ENCODE results near the gene FABP2. TPM values are rescaled to one million over a fixed set of nuclear protein-coding genes. Genes with fewer than 3 reads are reported as not detected.
"Not testable (repeated sequence)": the region's sequence is repeated elsewhere in the genome, so short reads cannot be mapped to it uniquely, and the experiment has no call there.

FABP2 gene
- total RNA-seq, 2 experiments from 2014 or later, result 0.11 to 0.19 TPM

DNA sequence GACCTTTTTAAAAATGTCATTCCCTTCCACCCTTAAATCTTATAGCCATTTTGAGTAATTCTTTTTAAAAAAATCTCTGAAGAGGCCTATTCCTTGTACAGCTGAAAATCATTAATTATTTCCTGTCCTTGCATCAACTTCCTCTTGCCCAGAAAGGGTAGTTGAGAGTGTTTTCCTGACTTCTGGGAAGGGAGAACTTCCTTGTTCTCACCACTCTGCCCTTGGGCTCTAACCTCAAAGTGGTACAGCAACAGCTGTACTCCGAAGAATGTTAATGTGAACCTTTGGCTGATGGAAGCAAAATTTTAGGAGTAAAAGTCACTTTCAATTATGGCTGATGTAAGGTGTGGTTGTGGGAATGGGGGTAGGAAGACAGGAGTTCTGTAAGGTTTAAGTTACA lies 15.1 kb upstream of the FABP2 start:
- DNase-seq (no peak), ATAC-seq (ENCODE audit: low read depth) (no peak)
- POLR2A ChIA-PET, result no interaction called here
- Mint-ChIP-seq H3K4me1 (peaks cover 9% of the 10 kb centered on the region), H3K9me3 (peaks cover 2% of the 10 kb centered on the region), H3K27ac (peak overlapping the region; percentile 79), H3K4me3 (peak overlapping the region; percentile 30), H3K36me3 (peaks cover 3% of the 10 kb centered on the region), H3K27me3 (no peaks in the 10 kb centered on the region)

DNA sequence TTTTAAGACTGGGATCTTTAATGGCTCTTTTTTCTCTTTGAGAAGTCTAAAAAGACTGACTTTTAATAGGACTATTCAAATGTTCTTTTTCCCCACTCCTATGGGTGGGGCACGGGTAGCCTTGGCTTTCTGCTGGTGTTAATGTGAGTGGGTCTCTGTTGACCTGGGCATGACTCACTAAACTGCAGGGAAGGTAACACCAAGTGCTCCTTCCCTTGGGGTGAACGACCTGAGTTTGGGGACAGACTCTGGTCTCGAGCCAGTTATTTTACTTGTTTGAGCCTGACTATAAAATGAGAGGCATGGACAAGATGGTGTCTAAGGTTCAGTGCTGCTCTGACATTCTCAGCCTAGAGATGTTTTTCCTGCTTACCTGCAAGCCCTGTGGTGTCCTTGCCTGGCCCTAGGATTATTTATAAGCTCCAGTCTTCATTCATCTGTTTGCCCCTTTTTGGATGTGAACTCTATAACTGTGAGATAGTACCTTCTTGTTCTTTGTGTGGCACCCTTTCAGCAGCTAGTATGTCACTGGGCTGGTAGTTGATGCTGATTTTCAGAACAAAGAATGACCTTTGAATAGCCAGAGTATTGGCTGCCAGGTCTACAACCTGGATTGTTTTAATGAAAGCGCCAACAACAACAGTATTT lies 14.5 kb upstream of the FABP2 start:
- H3K4me1 Mint-ChIP-seq; H3K4me3 Mint-ChIP-seq; H3K9me3 Mint-ChIP-seq; H3K27ac Mint-ChIP-seq; H3K36me3 Mint-ChIP-seq; DNase-seq; H3K27me3 Mint-ChIP-seq; ATAC-seq (ENCODE audit: low read depth); POLR2A ChIA-PET: not testable (repeated sequence)

DNA sequence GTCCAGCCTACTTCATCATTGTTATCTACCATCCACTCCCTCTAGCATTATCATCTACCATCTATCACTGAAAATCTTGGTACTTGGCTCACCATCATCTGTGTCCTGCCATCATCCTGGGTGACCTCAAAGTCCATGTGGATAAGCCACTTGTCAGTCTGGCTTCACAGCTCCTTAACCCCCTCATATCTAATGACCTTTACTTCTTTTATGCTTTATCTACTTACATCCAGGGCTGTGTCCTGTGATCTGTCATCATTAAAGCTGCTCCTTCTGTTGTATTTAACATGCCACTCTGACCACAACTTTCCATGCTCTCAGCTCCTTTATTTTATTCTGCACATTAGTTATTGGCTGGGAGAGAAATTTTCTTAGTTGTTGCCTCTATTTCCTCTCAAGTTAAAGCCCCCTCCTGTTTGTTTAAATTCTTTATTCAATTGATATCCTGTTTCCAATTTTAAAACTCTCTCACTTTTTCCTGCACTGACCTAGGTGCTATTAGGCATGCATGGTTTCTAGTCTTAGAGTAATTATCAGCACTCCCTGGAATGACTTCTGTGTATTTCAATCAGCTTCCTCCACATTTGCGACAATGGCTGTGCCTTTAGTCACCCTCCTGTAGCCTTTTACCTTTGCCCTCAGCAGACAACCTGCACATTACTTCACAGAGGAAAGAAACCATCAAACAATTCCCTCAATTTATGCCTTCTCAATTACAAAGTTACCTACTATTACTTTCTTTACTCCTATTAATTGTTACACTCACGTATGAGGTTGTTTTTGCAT lies 8.1 kb upstream of the FABP2 start:
- no peak for ATAC-seq (ENCODE audit: low read depth)
- no peaks in the 10 kb centered on the region for H3K9me3 Mint-ChIP-seq
- no peak overlapping the region for H3K27ac Mint-ChIP-seq
- no peak for DNase-seq
- H3K4me1 Mint-ChIP-seq, result no peaks in the 10 kb centered on the region
- POLR2A ChIA-PET, result no interaction called here
- peaks cover 3% of the 10 kb centered on the region for H3K36me3 Mint-ChIP-seq
- no peaks in the 10 kb centered on the region for H3K27me3 Mint-ChIP-seq
- no peak overlapping the region for H3K4me3 Mint-ChIP-seq

DNA sequence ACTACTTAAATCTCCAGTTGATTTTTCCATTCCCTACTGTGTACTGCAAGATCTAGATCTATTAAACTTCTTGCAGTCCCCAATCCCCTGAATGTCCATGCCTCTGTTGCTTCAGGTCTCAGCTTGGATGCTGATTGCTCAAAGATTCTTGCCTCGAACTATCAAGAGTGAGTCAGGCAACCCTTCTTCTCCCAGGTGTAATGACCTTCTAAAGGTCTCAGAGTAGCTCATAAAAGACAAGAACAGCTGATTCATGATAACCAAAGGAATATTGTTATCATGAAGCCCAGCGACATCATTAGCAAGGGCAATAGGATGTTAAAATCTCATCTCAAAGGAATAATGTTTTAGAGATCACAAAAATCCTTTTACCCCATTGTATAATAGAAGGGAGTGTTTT lies 6.8 kb upstream of the FABP2 start:
- ATAC-seq (ENCODE audit: low read depth) (no peak), DNase-seq (no peak)
- Mint-ChIP-seq H3K36me3 (peaks cover 3% of the 10 kb centered on the region), H3K4me3 (no peak overlapping the region), H3K27ac (no peak overlapping the region), H3K27me3 (no peaks in the 10 kb centered on the region), H3K4me1 (no peaks in the 10 kb centered on the region), H3K9me3 (no peaks in the 10 kb centered on the region)
- POLR2A ChIA-PET, result no interaction called here

DNA sequence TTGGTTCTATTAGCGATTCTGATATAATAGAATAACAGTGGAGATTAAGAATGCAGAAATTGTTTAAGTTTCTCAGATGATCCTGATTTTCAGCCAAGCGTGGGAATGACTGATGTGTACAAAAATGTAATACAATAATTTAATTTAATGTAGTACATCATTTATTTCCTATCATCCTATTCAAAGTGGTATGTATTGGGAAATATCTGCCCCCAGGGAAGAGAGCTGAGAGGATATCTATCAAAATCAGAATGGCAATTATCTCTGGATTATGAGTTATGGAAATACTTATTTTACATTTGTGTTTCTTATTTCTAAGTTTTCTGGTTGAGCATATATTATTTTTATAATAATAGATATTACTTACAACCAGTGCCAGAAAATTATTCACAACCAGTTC lies 3.9 kb downstream of the FABP2 start:
- peaks cover 17% of the 10 kb centered on the region for H3K27me3 Mint-ChIP-seq
- no peak for ATAC-seq (ENCODE audit: low read depth)
- H3K36me3 Mint-ChIP-seq, result no peaks in the 10 kb centered on the region
- H3K4me1 Mint-ChIP-seq, result no peaks in the 10 kb centered on the region
- POLR2A ChIA-PET, result no interaction called here
- no peak for DNase-seq
- no peak overlapping the region for H3K4me3 Mint-ChIP-seq
- no peak overlapping the region for H3K27ac Mint-ChIP-seq
- no peaks in the 10 kb centered on the region for H3K9me3 Mint-ChIP-seq

DNA sequence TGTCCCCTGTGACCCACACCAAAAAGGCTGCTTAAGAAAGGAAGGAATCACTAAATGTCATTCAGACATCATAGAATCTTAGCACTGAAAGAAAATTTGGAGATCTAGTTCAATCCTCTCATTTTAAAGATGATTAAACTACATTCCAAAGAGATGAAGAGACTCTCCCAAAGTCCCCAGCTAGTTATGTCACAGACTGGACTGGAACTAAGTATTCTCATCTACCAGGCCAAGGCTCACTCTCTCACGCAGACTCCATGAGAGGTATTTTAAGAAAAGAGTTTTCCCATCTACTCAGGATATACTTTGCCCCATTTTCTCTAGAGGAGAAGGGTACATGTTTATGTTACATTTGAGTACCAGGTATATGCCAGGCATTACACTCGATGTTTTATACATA lies 6.9 kb downstream of the FABP2 start:
- no peak for ATAC-seq (ENCODE audit: low read depth)
- H3K4me3 Mint-ChIP-seq, result no peak overlapping the region
- POLR2A ChIA-PET, result no interaction called here
- no peak overlapping the region for H3K27ac Mint-ChIP-seq
- no peaks in the 10 kb centered on the region for H3K4me1 Mint-ChIP-seq
- H3K36me3 Mint-ChIP-seq, result no peaks in the 10 kb centered on the region
- DNase-seq, result no peak
- no peaks in the 10 kb centered on the region for H3K9me3 Mint-ChIP-seq
- peaks cover 5% of the 10 kb centered on the region for H3K27me3 Mint-ChIP-seq

DNA sequence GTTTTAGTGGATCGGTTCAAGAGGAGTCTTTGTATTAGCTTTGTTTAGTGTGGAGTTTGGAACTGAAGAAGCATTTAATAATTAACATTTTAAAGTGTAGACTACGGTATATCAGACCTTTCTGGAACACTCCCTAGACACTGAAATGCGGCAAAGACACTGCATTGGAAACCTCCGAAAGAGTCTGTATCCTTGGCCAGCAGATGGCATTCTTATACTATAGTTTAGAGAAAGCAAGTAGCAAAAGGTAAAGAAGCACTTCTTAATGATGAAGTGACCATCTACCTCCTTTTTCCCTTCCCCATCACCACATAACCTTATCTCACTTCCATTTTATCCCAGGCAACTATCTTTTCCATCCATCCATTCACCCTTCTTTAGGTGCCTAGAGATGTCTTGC lies 7.6 kb downstream of the FABP2 start:
- DNase-seq (no peak), ATAC-seq (ENCODE audit: low read depth) (peak; percentile 67)
- Mint-ChIP-seq H3K9me3 (no peaks in the 10 kb centered on the region), H3K4me1 (no peaks in the 10 kb centered on the region), H3K4me3 (no peak overlapping the region), H3K27ac (no peak overlapping the region), H3K36me3 (no peaks in the 10 kb centered on the region), H3K27me3 (peaks cover 8% of the 10 kb centered on the region)
- POLR2A ChIA-PET, result no interaction called here

DNA sequence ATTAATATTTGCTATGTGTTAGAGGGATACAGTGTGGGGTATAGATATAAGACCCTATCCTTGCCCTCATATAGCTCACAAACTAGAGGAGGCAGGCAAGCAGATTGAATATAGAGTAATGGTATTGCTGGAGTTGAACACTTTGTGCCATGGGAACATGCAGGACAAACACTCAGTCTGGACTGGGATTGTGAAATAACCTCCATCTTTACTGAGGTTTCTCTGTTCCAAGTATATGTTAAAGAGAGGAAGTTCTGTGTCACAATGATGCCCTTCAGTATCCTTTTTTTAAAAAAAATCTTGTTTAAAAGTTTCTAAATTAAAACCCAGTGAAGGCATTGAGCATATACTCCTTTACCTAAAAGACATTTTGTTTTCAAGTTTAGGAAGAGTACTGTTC lies 8.7 kb downstream of the FABP2 start:
- peaks cover 8% of the 10 kb centered on the region for H3K27me3 Mint-ChIP-seq
- no peak for ATAC-seq (ENCODE audit: low read depth)
- H3K4me1 Mint-ChIP-seq, result no peaks in the 10 kb centered on the region
- DNase-seq, result no peak
- H3K27ac Mint-ChIP-seq, result no peak overlapping the region
- POLR2A ChIA-PET, result no interaction called here
- H3K9me3 Mint-ChIP-seq, result no peaks in the 10 kb centered on the region
- no peak overlapping the region for H3K4me3 Mint-ChIP-seq
- no peaks in the 10 kb centered on the region for H3K36me3 Mint-ChIP-seq

DNA sequence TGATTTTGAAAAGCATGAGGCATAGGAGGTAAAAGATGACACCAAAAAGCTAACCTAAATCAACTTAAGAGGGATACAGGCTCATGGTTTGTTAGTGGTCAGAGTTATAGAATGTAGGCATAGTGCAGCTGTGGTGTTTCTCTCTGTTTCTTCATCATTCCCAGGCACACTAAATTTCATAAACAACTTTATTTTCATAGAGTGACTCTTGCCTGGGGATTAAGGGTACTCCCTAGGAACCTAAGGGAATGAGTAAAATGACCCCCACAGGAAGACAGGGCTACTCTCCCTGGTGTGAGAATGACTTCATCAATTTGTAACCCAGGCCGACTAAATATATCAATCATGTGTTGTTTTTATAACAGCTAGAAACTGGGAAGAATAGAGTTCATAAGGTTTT lies 11.1 kb downstream of the FABP2 start:
- Mint-ChIP-seq H3K27ac (no peak overlapping the region), H3K4me3 (no peak overlapping the region), H3K36me3 (no peaks in the 10 kb centered on the region), H3K4me1 (peaks cover 3% of the 10 kb centered on the region), H3K27me3 (peaks cover 10% of the 10 kb centered on the region), H3K9me3 (no peaks in the 10 kb centered on the region)
- ATAC-seq (ENCODE audit: low read depth) (no peak), DNase-seq (no peak)
- POLR2A ChIA-PET, result interaction anchor here (0.9 kb wide), 1 partner anchor 11 kb away, joined by 3 read pairs; a partner anchor contains a TSS

DNA sequence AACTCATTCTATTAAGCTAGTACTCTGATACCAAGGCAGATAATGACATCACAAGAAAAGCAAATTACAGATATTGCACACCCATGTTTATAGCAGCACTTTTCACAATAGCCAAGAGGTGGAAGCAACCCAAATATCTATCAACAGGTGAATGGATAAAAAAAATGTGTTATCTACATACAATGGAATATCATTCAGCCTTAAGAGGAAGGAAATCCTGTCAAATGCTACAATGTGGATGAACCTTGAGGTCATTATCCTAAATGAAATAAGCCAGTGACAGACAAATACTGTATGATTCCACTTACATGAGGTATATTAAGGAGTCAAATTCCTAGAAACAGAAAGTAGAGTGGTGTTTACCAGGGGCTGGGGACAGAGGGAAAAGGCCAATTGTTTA lies 14.3 kb downstream of the FABP2 start:
- H3K36me3 Mint-ChIP-seq, result peaks cover 5% of the 10 kb centered on the region
- POLR2A ChIA-PET, result no interaction called here
- H3K4me1 Mint-ChIP-seq, result peaks cover 4% of the 10 kb centered on the region
- ATAC-seq (ENCODE audit: low read depth) (no peak), DNase-seq (no peak)
- no peak overlapping the region for H3K4me3 Mint-ChIP-seq
- no peaks in the 10 kb centered on the region for H3K9me3 Mint-ChIP-seq
- H3K27me3 Mint-ChIP-seq, result peaks cover 8% of the 10 kb centered on the region
- no peak overlapping the region for H3K27ac Mint-ChIP-seq

DNA sequence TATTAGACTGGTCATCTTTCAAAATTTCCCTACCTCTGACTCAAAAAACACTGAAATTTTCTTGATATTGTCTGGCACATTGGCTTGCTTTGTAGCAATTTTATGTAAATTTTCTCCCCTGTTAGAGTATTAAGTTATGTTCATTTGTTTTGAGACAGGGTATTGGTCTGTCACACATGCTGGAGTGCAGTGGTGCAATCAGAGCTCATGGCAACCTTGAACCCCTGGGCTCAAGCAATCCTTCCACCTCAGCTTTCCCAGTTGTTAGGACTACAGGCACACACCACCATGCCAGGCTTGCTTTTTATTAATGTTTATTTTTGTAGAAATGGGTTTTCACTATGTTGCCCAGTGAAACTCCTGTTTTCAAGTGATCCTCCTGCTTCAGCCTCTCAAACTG lies 17.5 kb downstream of the FABP2 start:
- POLR2A ChIA-PET, result no interaction called here
- ATAC-seq (ENCODE audit: low read depth), result no peak

DNA sequence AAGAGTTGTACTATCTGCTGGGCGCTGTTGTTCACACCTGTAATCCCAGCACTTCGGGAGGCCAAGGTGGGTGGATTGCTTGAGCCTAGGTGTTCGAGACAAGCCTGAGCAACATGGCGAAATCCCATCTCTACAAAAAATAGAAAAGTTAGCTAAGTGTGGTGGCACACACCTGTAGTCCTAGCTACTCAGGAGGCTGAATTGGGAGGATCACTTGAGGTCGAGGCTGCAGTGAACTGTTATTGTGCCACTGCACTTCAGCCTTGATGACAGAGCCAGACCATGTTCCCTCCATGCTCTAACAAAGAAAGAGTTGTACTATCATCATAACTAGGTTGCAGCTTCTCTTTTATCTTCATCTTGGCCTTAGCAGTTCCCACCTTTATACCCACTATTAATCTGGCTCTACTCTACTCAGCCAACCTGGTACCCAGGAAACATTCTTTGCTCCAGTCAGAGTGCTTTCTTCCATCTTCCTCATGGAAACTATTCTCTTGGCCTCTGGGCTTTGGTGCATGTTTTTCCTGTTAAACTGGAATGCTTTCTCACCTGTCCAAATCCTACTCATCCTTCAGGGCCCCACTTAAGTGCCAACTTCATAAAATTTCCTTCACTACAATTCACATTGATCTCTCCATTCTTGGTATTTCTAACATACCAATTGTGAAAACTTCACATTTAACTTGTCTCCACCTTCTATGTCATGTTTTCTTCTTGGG lies 18.2 kb downstream of the FABP2 start:
- H3K36me3 Mint-ChIP-seq, result peaks cover 14% of the 10 kb centered on the region
- ATAC-seq (ENCODE audit: low read depth), result no peak
- no peak for DNase-seq
- POLR2A ChIA-PET, result no interaction called here
- peaks cover 6% of the 10 kb centered on the region for H3K27me3 Mint-ChIP-seq
- H3K9me3 Mint-ChIP-seq, result peaks cover 2% of the 10 kb centered on the region
- no peak overlapping the region for H3K27ac Mint-ChIP-seq
- H3K4me3 Mint-ChIP-seq, result no peak overlapping the region
- peaks cover 21% of the 10 kb centered on the region for H3K4me1 Mint-ChIP-seq

More for the DNA sequence above, 17.5 kb downstream of the FABP2 start:
- no peak overlapping the region for H3K27ac Mint-ChIP-seq
- H3K4me1 Mint-ChIP-seq, result peaks cover 16% of the 10 kb centered on the region
- peaks cover 7% of the 10 kb centered on the region for H3K27me3 Mint-ChIP-seq
- H3K36me3 Mint-ChIP-seq, result peaks cover 8% of the 10 kb centered on the region
- no peak overlapping the region for H3K4me3 Mint-ChIP-seq
- DNase-seq, result no peak
- H3K9me3 Mint-ChIP-seq, result peaks cover 2% of the 10 kb centered on the region

DNA sequence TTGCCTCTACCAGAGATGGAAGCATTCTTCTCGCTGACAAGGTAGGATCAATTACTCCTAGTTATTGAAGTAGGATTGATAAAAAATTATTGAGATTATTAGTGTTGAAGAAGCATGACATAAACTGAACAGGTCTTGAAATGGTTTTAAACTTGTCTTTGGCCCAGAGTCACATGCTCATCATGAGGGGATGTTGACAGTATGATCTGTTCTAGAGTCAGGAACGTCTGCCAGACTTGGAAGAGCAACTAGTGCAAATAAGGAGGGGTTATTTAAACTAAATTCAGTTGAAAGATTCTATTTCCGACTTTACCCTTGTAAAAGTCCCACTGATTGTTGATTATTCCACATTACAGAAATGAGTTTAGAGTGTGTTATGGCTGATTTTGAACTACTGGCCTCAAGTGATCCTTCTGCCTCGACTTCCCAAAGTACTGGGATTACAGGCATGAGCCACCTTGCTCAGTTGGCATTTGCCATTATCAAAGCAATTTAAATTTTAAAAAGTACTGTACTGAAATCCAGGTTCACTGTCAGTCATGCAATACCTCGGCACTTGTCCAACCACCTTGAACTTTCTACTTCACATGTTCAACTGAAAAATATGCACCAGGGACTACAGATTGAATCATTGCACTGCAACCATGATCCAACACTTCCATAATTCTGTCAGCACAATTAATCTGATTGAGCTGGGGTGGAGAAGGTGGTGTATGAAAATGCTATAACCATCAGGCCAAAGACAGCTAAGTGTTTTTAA lies 19.7 kb downstream of the FABP2 start:
- H3K9me3 Mint-ChIP-seq, result peaks cover 2% of the 10 kb centered on the region
- no peak for ATAC-seq (ENCODE audit: low read depth)
- peak overlapping the region; percentile 95 for H3K4me3 Mint-ChIP-seq
- peaks cover 29% of the 10 kb centered on the region for H3K4me1 Mint-ChIP-seq
- DNase-seq, result no peak
- no peak overlapping the region for H3K27ac Mint-ChIP-seq
- peaks cover 6% of the 10 kb centered on the region for H3K27me3 Mint-ChIP-seq
- POLR2A ChIA-PET, result no interaction called here
- peaks cover 24% of the 10 kb centered on the region for H3K36me3 Mint-ChIP-seq

Data from activated naive CD8-positive, alpha-beta T cell treated with anti-CD3 and anti-CD28 coated beads, Interleukin-2, amount 10 ng/mL, durations not matched to agents 7 days and 5 days (primary cell).